ENCODE measurements around the gene NPC1L1. TPM values are rescaled to one million over a fixed set of nuclear protein-coding genes. Genes with fewer than 3 reads are reported as not detected.

NPC1L1 gene
- total RNA-seq, 1 donor from 2014 or later = not detected

DNA sequence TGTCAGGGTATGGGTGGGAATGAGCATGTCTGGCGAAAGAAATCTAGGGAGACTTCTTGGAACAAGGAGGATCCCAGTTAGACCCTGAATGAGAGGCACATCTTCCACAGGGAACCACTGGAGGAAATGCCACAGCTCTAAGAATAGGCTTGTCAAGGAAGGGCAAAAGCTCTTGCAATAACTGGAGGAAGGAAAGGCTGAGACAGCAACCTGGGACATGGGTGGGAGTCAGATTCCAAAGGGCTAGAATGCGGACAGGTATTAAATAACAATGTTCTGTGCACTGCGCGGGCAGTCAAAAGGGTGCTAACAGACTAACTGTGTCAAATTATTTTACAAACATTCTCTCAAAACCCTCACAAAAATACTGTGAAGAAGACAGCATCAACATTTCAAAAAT, 55.1 kb downstream of the NPC1L1 start:
- Mint-ChIP-seq H3K4me3 (ENCODE audit: unreplicated experiment) (peak overlapping the region; percentile 69), H3K27me3 (ENCODE audit: unreplicated experiment) (peaks cover 2% of the 10 kb centered on the region), H3K27ac (ENCODE audit: unreplicated experiment) (no peak overlapping the region), H3K36me3 (ENCODE audit: unreplicated experiment) (peaks cover 20% of the 10 kb centered on the region), H3K4me1 (ENCODE audit: low read depth, unreplicated experiment) (peaks cover 26% of the 10 kb centered on the region), H3K9me3 (ENCODE audit: unreplicated experiment) (peaks cover 5% of the 10 kb centered on the region)
- TF ChIP-seq CTCF (IDR thresholded peaks at IDR 0.05; ENCODE audit: partially characterized antibody, unreplicated experiment) = no peak
- DNase-seq = no peak

DNA sequence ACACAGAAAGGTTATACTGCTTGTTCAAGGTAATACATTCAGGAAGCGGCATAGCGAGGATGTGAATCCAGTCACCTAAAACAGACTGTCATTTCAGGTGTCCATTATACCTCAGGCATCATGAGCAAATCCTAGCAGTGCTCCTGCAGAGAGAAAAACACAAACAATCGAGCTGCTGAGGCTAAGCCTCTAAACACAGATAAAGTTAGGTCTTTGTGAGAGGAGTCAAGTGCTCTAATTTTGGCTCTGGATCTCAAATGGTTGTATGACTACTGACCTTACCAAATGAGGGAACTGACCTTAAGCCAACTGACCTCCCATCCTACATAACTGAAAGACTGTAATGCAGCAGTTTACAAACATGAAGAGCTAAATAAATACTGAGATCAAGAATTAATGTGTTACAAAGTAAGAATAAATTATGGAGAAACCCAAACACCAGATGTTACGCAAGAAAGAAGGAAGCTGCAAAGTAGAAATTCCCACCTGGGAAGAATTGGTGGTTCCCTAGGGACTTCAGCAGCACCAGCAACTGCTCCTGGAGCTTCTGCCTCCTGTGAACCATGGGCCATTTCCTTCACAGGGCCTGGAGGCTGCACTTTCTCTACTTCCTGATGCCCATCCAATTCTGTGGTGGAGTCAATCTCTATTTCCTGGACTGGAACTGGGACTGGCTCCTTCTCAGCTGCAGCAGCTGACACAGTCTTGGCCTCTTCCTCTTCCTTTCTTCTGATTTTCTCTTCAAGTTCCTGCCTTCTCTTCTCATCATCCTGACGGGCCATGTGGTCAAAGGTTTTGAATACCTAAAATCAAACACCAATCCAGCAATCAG, 56.4 kb downstream of the NPC1L1 start:
- H3K4me1 Mint-ChIP-seq (ENCODE audit: low read depth, unreplicated experiment) = peaks cover 24% of the 10 kb centered on the region

GRCh38 chr7:44482502-44483485, 58.3 kb downstream of the NPC1L1 start:
- no peaks in the 10 kb centered on the region for H3K9me3 Mint-ChIP-seq (ENCODE audit: unreplicated experiment)
- no peak overlapping the region for H3K27ac Mint-ChIP-seq (ENCODE audit: unreplicated experiment)
- TF ChIP-seq CTCF (IDR thresholded peaks at IDR 0.05; ENCODE audit: partially characterized antibody, unreplicated experiment) = no peak
- no peak overlapping the region for H3K4me3 Mint-ChIP-seq (ENCODE audit: unreplicated experiment)
- no peak for DNase-seq
- no peaks in the 10 kb centered on the region for H3K27me3 Mint-ChIP-seq (ENCODE audit: unreplicated experiment)
- H3K4me1 Mint-ChIP-seq (ENCODE audit: low read depth, unreplicated experiment) = peaks cover 14% of the 10 kb centered on the region
- H3K36me3 Mint-ChIP-seq (ENCODE audit: unreplicated experiment) = peaks cover 20% of the 10 kb centered on the region

More for the DNA sequence above, 56.4 kb downstream of the NPC1L1 start:
- Mint-ChIP-seq H3K36me3 (ENCODE audit: unreplicated experiment) (peaks cover 20% of the 10 kb centered on the region), H3K27me3 (ENCODE audit: unreplicated experiment) (no peaks in the 10 kb centered on the region), H3K27ac (ENCODE audit: unreplicated experiment) (peak overlapping the region; percentile 10), H3K4me3 (ENCODE audit: unreplicated experiment) (no peak overlapping the region), H3K9me3 (ENCODE audit: unreplicated experiment) (peaks cover 1% of the 10 kb centered on the region)
- DNase-seq = no peak
- no peak for TF ChIP-seq CTCF (IDR thresholded peaks at IDR 0.05; ENCODE audit: partially characterized antibody, unreplicated experiment)

DNA sequence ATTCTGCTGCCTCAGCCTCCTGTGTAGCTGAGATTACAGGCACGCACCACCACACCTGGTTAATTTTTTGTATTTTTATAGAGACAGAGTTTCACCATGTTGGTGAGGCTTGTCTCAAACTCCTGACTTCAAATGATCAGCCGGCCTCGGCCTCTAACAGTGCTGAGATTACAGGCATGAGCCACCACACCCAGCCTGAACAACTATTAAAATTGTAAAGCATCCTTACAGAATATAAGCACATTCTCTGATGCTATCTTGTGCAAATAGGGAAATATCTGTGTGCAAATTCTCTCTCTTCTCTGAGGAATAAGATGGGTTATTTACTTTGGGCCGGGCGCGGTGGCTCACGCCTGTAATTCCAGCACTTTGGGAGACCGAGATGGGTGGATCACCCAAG, 63.2 kb downstream of the NPC1L1 start:
- H3K9me3 Mint-ChIP-seq (ENCODE audit: unreplicated experiment) = no peaks in the 10 kb centered on the region
- H3K27me3 Mint-ChIP-seq (ENCODE audit: unreplicated experiment) = no peaks in the 10 kb centered on the region
- peaks cover 8% of the 10 kb centered on the region for H3K36me3 Mint-ChIP-seq (ENCODE audit: unreplicated experiment)
- no peak overlapping the region for H3K4me3 Mint-ChIP-seq (ENCODE audit: unreplicated experiment)
- H3K4me1 Mint-ChIP-seq (ENCODE audit: low read depth, unreplicated experiment) = peaks cover 13% of the 10 kb centered on the region
- DNase-seq = no peak
- no peak for TF ChIP-seq CTCF (IDR thresholded peaks at IDR 0.05; ENCODE audit: partially characterized antibody, unreplicated experiment)
- H3K27ac Mint-ChIP-seq (ENCODE audit: unreplicated experiment) = no peak overlapping the region

All from glutamatergic neuron (in vitro differentiated cells).